A673 (cell line): ENCODE measurements around the gene CRBN.

Experiments
- CTCF ChIP-seq: fragments of 300-800, 200-600 bp; sonication (generic); conservative IDR thresholded peaks from 2 replicates; pipeline ENCODE4 v1.5.1; 2017; ENCODE audit warnings: low read depth, mild to moderate bottlenecking, antibody characterized with exemption, low read length, moderate library complexity, mixed read lengths
- EZH2 ChIP-seq: fragments of 200-600 bp; sonication (generic); IDR thresholded peaks from 2 replicates; pipeline ENCODE4 v1.6.1; 2017; ENCODE audit warnings: borderline replicate concordance, low read depth, mild to moderate bottlenecking, mixed read lengths, antibody characterized with exemption, low read length; ENCODE audit not compliant: poor library complexity, severe bottlenecking

DNA sequence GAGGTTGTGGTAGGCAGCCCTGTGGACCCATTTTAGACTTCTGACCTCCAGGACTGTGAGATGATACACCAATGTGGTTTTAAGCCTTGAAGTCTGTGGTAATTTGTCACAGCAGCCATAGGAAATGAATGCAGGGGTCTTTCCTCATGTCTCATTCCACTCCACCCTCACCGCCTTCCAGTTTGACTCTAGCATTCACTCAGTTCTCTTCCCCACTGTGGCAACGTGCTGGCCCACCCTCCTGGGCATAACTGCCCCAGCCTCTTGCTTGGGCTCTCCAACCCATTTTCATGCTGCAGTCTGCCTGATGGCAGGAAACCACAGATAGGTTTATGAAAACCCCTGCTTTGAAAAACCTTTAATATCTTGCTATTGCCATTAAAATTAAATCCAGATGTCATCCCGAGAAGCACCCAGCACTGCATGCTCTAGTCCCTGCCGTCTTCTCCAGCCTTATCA is 60.1 kb downstream of the CRBN start:
- TF ChIP-seq EZH2 (no peak), CTCF (no peak)
